ENCODE measurements around the gene RALGAPA2.

RALGAPA2 gene

DNA sequence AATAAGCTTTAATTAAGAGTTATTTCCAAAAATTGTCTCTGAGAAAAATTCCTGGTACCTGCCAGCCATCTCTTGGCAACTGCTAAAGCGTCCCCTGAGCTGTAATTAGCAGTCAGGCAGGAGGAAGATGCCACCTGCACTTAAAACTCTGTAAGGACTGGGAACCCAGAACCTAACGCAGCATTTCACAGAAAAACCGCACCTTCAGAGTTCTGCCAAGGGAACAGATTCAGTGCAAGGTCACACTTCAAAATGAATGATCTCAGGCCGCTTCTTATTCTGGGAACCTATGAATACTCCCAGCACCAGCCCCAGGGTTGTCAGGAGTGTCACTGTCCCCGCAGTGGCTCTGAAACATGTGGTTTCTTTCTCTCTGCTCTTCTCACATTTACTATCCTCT, 307.8 kb downstream of the RALGAPA2 start:
- DNase-seq (ENCODE audit: low spot score), result no peak

DNA sequence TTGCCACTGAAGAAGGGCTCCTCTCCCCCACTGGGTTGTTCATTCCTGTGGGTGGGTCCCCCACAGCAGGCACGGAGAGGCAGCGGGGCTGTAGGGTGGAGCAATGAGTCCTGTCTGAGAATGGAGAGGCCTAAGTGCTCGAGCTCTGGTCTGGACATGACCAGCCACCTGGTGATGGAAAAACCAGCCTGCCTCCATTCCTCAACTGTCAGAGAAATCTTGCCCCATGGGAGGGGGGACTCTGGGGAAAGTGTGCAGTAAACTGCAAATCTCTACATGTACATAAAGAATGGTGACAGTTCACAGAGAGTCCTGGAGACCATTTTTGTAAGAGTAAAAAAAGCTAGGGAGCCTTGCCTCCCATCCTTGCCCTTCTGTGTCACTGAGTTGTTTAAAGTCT, 310.5 kb downstream of the RALGAPA2 start:
- no peak for DNase-seq (ENCODE audit: low spot score)

- no peak for DNase-seq (ENCODE audit: low spot score)
Measured at GRCh38 chr20:20399531-20400500, 312.6 kb downstream of the RALGAPA2 start.

DNA sequence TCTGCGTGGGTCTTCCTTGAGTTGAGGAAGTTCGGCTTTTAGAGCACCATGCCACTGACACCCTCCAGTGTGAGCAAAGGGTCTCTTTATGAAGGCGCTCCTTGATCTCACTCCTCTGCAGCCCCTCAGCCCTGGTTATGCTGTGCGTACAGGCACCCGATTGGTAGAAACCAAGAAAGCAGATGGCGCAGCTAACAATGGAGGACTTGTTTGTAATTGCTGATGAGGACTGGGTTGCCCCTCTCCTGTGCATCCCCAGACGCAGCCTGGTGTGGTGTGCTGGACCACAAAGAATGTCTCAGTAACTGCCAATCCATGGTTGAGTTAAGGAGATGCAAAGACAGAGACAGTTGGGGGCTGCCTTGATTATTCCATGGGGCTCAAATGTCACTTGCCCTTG, 314.3 kb downstream of the RALGAPA2 start:
- DNase-seq (ENCODE audit: low spot score), result no peak

DNA sequence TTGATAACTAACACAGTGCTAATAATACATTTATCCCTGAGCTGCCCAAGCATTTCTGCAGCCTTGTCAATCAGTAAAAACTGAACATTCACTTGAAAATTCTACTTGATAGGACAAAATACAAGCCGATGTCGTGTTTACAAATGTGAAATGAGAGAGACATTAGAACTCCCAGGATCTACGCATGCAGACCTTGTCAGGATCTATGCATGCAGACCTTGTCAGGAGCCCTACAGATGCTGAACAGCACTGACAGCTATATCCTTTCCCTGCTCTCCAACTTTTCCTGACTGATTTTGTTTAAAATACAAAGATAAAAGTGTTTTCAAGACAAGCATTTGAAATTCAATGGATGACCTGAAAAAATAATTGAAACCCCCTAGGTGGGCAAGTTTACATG, 315.6 kb downstream of the RALGAPA2 start:
- no peak for DNase-seq (ENCODE audit: low spot score)

DNA sequence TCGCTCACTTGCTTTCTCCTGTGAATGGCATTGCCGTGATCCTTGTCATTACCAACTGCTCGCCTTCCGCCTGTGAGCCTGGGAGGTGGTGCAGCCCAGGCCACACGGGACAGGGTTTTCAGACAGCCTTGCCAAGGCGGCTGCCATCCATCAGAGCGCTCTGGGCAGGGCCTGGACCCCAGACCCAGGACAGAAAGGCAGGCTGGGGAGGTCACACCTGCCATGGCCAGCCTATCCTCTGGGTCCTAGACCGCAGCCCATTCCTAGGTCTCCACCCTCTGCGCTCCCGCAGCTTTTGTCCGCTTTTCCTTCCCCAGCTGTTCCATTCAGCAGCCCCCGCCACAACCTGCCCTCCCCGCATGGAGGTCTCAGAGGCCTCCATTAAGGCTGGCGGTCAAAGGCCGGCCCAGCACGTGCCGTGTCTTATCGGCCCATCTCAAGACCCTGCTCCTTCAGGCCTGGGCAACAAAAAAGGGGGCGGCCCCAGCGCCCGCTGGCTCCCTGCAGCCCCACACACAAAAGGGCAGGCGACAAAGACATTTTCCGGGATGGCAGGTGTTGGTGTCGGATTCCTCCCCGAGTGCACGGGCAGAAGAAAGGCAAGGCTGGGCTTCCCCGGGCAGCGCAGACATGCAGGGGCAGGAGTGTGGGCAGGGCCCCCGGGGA, 316.4 kb downstream of the RALGAPA2 start:
- no peak for DNase-seq (ENCODE audit: low spot score)

- DNase-seq (ENCODE audit: low spot score), result no peak
Measured at GRCh38 chr20:20395087-20395486, 317.4 kb downstream of the RALGAPA2 start.

GRCh38 chr20:20393207-20394120, 319.0 kb downstream of the RALGAPA2 start:
- no peak for DNase-seq (ENCODE audit: low spot score)

- no peak for DNase-seq (ENCODE audit: low spot score)
Measured at GRCh38 chr20:20391766-20392165, 320.7 kb downstream of the RALGAPA2 start.

DNA sequence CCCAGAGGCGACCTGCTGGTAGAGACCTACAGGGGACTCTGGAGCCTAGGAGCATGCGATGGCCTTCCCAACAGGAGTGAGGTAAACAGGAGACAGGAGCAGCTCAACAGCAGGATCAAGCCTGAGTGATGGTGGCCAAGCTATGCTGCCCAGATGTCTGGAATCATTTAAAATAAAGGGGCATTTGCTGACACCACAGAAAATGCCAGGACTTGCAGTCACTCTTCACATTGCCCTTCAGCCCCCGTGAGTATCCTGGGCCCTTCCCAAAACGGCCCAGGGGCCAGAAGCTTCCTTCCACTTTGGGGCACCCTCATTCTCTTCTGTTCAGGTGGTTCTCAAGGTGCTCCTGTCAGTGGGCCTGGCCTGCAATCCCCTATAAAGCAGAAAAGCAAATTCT, 321.3 kb downstream of the RALGAPA2 start:
- no peak for DNase-seq (ENCODE audit: low spot score)

DNA sequence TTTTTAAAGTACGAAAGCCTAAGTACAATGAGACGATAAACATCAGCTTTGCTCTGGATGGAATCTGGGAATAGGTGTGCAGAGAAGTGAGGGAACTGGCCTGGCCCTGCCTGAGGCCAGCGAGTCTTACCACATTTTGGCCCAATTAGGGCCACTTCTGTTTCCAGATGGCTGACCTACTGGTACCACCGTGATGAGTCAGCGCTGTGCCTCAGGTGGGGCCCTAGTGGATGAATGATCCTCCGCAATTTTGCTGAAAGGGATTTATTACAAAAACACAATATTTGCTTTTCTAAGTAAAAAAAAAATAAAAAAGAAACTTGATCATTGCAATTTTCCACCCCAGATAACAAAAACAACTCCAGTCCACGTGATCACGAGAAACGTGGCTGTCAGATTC, 322.1 kb downstream of the RALGAPA2 start:
- no peak for DNase-seq (ENCODE audit: low spot score)

- DNase-seq (ENCODE audit: low spot score), result no peak
Measured at GRCh38 chr20:20386192-20386591, 326.3 kb downstream of the RALGAPA2 start.

- no peak for DNase-seq (ENCODE audit: low spot score)
Measured at GRCh38 chr20:20375862-20376261, 336.6 kb downstream of the RALGAPA2 start.

- peak; percentile 52 for DNase-seq (ENCODE audit: low spot score)
Measured at GRCh38 chr20:20373091-20373571, 339.3 kb downstream of the RALGAPA2 start.

DNA sequence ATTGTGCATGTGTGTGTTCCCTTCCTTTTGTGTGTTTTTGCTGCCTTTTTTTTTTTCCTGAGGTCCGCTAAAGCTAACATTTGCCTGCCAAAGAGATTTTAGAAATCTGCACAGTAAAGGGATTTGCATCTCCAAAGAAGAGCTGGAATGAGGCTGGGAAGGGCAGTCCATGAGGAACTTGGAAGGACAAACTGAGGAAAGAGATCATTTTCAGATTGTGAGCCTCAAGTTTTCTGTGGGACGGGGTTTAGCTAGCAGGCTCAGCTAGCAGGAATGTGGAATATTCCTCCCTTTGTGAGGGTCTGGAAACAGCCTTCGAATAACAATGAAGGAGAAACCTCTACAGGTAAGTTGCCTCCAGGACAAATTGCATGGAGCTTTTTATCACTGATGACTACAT, 340.8 kb downstream of the RALGAPA2 start:
- DNase-seq (ENCODE audit: low spot score), result no peak

DNA sequence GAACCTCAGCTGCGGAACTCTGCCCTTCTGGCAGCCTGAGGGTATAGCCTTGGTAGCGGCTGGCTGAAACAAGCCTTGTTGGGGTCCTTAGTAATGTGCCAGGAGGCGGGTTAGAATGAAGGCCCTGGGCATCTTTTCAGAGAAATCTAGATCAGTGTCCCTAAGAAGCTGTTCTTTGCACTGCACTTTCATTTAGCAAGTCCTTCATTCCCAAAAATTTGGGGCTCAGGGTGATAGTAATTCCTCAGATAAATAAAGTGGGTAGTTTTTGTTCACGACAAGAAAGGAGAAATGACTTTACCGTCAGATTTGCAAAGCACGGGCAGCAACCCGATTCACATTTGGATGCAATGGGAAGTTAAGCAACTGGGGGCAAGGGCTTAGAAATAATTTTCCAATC, 341.4 kb downstream of the RALGAPA2 start:
- no peak for DNase-seq (ENCODE audit: low spot score)

DNA sequence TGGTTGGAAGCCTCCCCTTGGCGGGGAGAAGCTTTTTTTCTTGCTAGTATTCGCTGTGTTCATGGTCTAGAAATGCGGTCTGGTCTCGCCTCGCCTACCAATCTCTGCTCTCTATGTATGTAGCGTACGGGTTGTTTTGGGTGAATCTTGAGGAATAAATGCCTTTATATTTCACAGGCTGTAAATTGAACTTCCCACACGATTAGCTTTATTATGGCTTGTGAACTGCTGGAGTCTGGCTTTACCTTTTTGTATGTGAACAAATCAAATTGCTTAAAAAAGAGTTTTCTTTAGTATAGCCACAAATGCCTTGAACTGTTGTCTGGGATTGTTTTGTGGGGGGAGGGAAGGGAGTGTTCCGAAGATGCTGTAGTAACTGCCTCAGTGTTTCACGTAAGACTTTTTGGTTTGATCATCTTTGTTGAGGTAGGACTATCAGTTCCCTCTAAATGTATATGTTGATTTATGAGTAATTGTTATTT, 342.3 kb downstream of the RALGAPA2 start:
- no peak for DNase-seq (ENCODE audit: low spot score)

DNA sequence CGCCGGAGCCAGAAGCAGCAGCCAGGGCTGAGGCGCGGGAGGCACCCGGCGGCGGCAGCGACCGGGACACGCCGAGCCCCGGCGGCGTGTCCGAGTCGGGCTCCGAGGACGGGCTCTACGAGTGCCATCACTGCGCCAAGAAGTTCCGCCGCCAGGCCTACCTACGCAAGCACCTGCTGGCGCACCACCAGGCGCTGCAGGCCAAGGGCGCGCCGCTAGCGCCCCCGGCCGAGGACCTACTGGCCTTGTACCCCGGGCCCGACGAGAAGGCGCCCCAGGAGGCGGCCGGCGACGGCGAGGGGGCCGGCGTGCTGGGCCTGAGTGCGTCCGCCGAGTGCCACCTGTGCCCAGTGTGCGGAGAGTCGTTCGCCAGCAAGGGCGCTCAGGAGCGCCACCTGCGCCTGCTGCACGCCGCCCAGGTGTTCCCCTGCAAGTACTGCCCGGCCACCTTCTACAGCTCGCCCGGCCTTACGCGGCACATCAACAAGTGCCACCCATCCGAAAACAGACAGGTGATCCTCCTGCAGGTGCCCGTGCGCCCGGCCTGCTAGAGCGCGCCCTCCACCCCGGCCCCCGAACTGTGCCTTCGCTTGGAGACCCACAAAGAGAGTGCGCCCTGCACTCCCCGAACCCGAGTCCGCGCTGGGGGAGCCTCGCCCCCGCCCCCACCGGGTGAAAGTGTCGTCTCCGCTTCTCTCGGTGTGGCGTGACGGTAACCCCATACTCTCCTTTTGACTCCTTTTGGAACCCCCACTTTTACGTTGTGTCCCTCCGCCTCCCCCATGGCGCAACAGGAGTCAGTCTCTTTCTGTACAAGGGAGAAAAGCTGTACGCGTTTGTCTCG, 343.0 kb downstream of the RALGAPA2 start:
- no peak for DNase-seq (ENCODE audit: low spot score)

DNA sequence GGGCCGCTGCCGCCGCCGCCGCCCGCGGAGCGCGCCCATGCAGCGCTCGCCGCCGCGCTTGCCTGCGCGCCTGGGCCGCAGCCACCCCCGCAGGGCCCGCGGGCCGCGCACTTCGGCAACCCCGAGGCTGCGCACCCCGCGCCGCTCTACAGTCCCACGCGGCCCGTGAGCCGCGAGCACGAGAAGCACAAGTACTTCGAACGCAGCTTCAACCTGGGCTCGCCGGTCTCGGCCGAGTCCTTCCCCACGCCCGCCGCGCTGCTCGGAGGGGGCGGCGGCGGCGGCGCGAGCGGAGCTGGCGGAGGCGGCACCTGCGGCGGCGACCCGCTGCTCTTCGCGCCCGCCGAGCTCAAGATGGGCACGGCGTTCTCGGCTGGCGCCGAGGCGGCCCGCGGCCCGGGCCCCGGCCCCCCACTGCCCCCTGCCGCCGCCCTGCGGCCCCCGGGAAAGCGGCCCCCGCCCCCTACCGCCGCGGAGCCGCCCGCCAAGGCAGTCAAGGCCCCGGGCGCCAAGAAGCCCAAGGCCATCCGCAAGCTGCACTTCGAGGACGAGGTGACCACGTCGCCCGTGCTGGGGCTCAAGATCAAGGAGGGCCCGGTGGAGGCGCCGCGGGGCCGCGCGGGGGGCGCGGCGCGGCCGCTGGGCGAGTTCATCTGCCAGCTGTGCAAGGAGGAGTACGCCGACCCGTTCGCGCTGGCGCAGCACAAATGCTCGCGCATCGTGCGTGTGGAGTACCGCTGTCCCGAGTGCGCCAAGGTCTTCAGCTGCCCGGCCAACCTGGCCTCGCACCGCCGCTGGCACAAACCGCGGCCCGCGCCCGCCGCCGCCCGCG, 343.8 kb downstream of the RALGAPA2 start:
- DNase-seq (ENCODE audit: low spot score), result no peak

All from putamen (tissue), 1 donor.